H1 (cell line): ENCODE data around the gene ZNF618.

ENCODE experiments used
- JUND ChIP-seq: IDR thresholded peaks from 2 replicates; pipeline ENCODE4 v1.6.1; 2011; ENCODE audit warnings: mild to moderate bottlenecking, improper control_type of control experiment, low read length
- NRF1 ChIP-seq: IDR thresholded peaks from 2 replicates; pipeline ENCODE4 v1.6.1; 2011; ENCODE audit warnings: mild to moderate bottlenecking, low read depth, low read length, improper control_type of control experiment
- POLR2A ChIP-seq, 2 experiments: IDR thresholded peaks; 1 replicate in 1 of 2; 2 replicates in 1 of 2; pipeline ENCODE4 v1.6.1; 2011; ENCODE audit warnings: low read depth in 2 of 2, low read length in 2 of 2, mild to moderate bottlenecking in 2 of 2; ENCODE audit errors: control extremely low read depth in 1 of 2
- SP1 ChIP-seq: IDR thresholded peaks from 2 replicates; pipeline ENCODE4 v1.6.1; 2011; ENCODE audit warnings: low read depth, low read length
- TAF1 ChIP-seq: IDR thresholded peaks from 2 replicates; pipeline ENCODE4 v1.6.1; 2011; ENCODE audit warnings: mild to moderate bottlenecking, low read depth, low read length
- TF ChIP-seq, protein P1 (sequence below), 3 experiments: IDR thresholded peaks; 1 replicate in 2 of 3; 2 replicates in 1 of 3; pipeline versions ENCODE4 v1.5.1 to v1.6.1; 2011; ENCODE audit warnings: low read length in 3 of 3, mild to moderate bottlenecking in 3 of 3, inconsistent platforms in 2 of 3, low read depth in 1 of 3, moderate library complexity in 1 of 3; ENCODE audit not compliant: insufficient read depth in 1 of 3; ENCODE audit errors: control extremely low read depth in 1 of 3

- no peak for TF ChIP-seq TAF1
- TF ChIP-seq, protein P1, sequence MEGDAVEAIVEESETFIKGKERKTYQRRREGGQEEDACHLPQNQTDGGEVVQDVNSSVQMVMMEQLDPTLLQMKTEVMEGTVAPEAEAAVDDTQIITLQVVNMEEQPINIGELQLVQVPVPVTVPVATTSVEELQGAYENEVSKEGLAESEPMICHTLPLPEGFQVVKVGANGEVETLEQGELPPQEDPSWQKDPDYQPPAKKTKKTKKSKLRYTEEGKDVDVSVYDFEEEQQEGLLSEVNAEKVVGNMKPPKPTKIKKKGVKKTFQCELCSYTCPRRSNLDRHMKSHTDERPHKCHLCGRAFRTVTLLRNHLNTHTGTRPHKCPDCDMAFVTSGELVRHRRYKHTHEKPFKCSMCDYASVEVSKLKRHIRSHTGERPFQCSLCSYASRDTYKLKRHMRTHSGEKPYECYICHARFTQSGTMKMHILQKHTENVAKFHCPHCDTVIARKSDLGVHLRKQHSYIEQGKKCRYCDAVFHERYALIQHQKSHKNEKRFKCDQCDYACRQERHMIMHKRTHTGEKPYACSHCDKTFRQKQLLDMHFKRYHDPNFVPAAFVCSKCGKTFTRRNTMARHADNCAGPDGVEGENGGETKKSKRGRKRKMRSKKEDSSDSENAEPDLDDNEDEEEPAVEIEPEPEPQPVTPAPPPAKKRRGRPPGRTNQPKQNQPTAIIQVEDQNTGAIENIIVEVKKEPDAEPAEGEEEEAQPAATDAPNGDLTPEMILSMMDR (IDR thresholded peaks at IDR 0.05; ENCODE audit: control extremely low read depth in 1 of 3, insufficient read depth in 1 of 3, low read depth in 1 of 3, low read length in 3 of 3): no peak
- TF ChIP-seq POLR2A (IDR thresholded peaks at IDR 0.05; ENCODE audit: control extremely low read depth in 1 of 2, low read depth in 2 of 2, low read length in 2 of 2): no peak
- TF ChIP-seq JUND: no peak
- no peak for TF ChIP-seq NRF1
- TF ChIP-seq SP1: no peak
These were observed 38.8 kb upstream of the ZNF618 start for GRCh38 chr9:113837334-113837733.
